NT2/D1 (cell line): Measurements from ENCODE around the gene TRAIP.

ENCODE experiments used
- SUZ12 ChIP-seq: IDR thresholded peaks from 2 replicates; pipeline ENCODE4 v1.6.1; 2011; ENCODE audit not compliant: insufficient read length, insufficient read depth; ENCODE audit errors: extremely low read depth
- YY1 ChIP-seq: IDR thresholded peaks from 2 replicates; pipeline ENCODE4 v1.6.1; 2011; ENCODE audit not compliant: insufficient read length, insufficient read depth
- ZNF274 ChIP-seq: IDR thresholded peaks from 2 replicates; pipeline ENCODE4 v1.6.1; 2011; ENCODE audit warnings: mild to moderate bottlenecking, low read depth, low read length

- TF ChIP-seq YY1, result no peak
- TF ChIP-seq SUZ12, result no peak
- TF ChIP-seq ZNF274, result no peak
Measured at GRCh38 chr3:49780080-49780974, 76.0 kb downstream of the TRAIP start.
